SK-N-SH (cell line): ENCODE data around the gene TP73. TPM values are rescaled to one million over a fixed set of nuclear protein-coding genes. Genes with fewer than 3 reads are reported as not detected.

Experiments used
- CTCF ChIA-PET: fragments of 300-600, 350-600 bp; formaldehyde crosslinking; extraction: SDS; loops from one replicate; lab custom pipeline; 2021; lab: Yijun Ruan, JAX
- POLR2A ChIA-PET: fragments of 350-600 bp; sonication (Branson Sonifier 250); formaldehyde crosslinking; extraction: SDS; loops from one replicate; lab custom pipeline; 2020; ENCODE audit warnings: antibody characterized with exemption, inconsistent platforms; lab: Yijun Ruan, JAX
- DNase-seq: peaks from one replicate; pipeline ENCODE4 v3.0.0; 2012
- H2AFZ ChIP-seq: fragments of 200-600 bp; sonication (generic); 2 replicates; pipeline ENCODE4 v1.8.1; 2016; ENCODE audit warnings: antibody characterized with exemption, mild to moderate bottlenecking, low read depth
- H3F3A ChIP-seq: fragments of 200-600 bp; sonication (generic); replicated peaks from 2 replicates; pipeline ENCODE3; 2016; ENCODE audit warnings: antibody characterized with exemption, mild to moderate bottlenecking; ENCODE audit not compliant: insufficient read depth
- H3K27ac ChIP-seq, 2 experiments: fragments of 200-500 bp in 1 of 2; fragments of 200-600 bp in 1 of 2; sonication (Bioruptor generic) in 1 of 2; sonication (generic), shearing (Covaris generic) in 1 of 2; 2 replicates each; pipeline versions ENCODE4 v1.5.1 to v1.6.1; 2014 to 2016; ENCODE audit warnings: low read depth in 2 of 2, inconsistent platforms in 1 of 2, low read length in 1 of 2, mild to moderate bottlenecking in 1 of 2, mixed read lengths in 1 of 2
- H3K27me3 ChIP-seq: fragments of 200-600 bp; sonication (generic), shearing (Covaris generic); 2 replicates; pipeline ENCODE4 v1.6.1; 2016; ENCODE audit warnings: mixed run types; ENCODE audit not compliant: insufficient read depth
- H3K36me3 ChIP-seq, 2 experiments: fragments of 200-500 bp in 1 of 2; fragments of 200-600 bp in 1 of 2; sonication (Bioruptor generic) in 1 of 2; sonication (generic) in 1 of 2; replicated peaks in 1 of 2; 2 replicates each; pipeline versions ENCODE3 to v1.5.1; 2014 to 2016; ENCODE audit warnings: low read length in 1 of 2, mild to moderate bottlenecking in 1 of 2; ENCODE audit not compliant: insufficient read depth in 2 of 2, control insufficient read depth in 1 of 2
- H3K4me1 ChIP-seq, 2 experiments: fragments of 200-500 bp in 1 of 2; fragments of 200-600 bp in 1 of 2; sonication (Bioruptor generic) in 1 of 2; sonication (generic), shearing (Covaris generic) in 1 of 2; 2 replicates each; pipeline versions ENCODE4 v1.5.1 to v1.6.1; 2014 to 2016; ENCODE audit warnings: low read depth in 1 of 2, low read length in 1 of 2, mixed run types in 1 of 2; ENCODE audit not compliant: insufficient read depth in 2 of 2, control insufficient read depth in 1 of 2
- H3K4me2 ChIP-seq: fragments of 200-600 bp; sonication (generic), shearing (Covaris generic); 2 replicates; pipeline ENCODE4 v1.6.1; 2017; ENCODE audit warnings: mixed run types
- H3K4me3 ChIP-seq, 2 experiments: fragments of 200-500 bp in 1 of 2; fragments of 200-600 bp in 1 of 2; sonication (Bioruptor generic) in 1 of 2; sonication (generic), shearing (Covaris generic) in 1 of 2; 2 replicates each; pipeline versions ENCODE4 v1.5.1 to v1.8.1; 2014 to 2016; ENCODE audit warnings: low read depth in 2 of 2, inconsistent platforms in 1 of 2, low read length in 1 of 2, mild to moderate bottlenecking in 1 of 2, mixed read lengths in 1 of 2, moderate library complexity in 1 of 2
- H3K79me2 ChIP-seq: fragments of 200-600 bp; sonication (generic); 2 replicates; pipeline ENCODE4 v1.8.1; 2017; ENCODE audit warnings: mild to moderate bottlenecking; ENCODE audit not compliant: insufficient read depth
- H3K9ac ChIP-seq: fragments of 200-600 bp; sonication (generic); 2 replicates; pipeline ENCODE4 v1.6.1; 2017; ENCODE audit warnings: mixed run types
- H3K9me2 ChIP-seq: fragments of 200-600 bp; sonication (generic); 2 replicates; pipeline ENCODE4 v1.6.1; 2017; ENCODE audit warnings: mixed run types
- H3K9me3 ChIP-seq: fragments of 200-600 bp; sonication (generic); 2 replicates; pipeline ENCODE4 v1.6.1; 2017; ENCODE audit warnings: mixed run types, mild to moderate bottlenecking, moderate library complexity
- H4K20me1 ChIP-seq: fragments of 200-600 bp; sonication (generic); 2 replicates; pipeline ENCODE4 v1.6.1; 2017; ENCODE audit warnings: mild to moderate bottlenecking, mixed run types; ENCODE audit not compliant: insufficient read depth
- CHD2 ChIP-seq: fragments of 150-350 bp; IDR thresholded peaks from 2 replicates; pipeline ENCODE4 v1.6.1; 2018; ENCODE audit warnings: low read length; ENCODE audit not compliant: partially characterized antibody
- ELF1 ChIP-seq: IDR thresholded peaks from 2 replicates; pipeline ENCODE4 v1.4.0; 2012
- FOXJ3 ChIP-seq: sonication (generic); formaldehyde crosslinking; IDR thresholded peaks from 2 replicates; pipeline ENCODE4 v1.5.1; 2020; ENCODE audit warnings: mild to moderate bottlenecking, missing genetic modification reagents
- JUND ChIP-seq: IDR thresholded peaks from 2 replicates; pipeline ENCODE4 v1.4.0; 2012
- NFIC ChIP-seq: IDR thresholded peaks from 2 replicates; pipeline ENCODE4 v1.4.0; 2012; ENCODE audit warnings: borderline replicate concordance
- NRF1 ChIP-seq: IDR thresholded peaks from 2 replicates; pipeline ENCODE4 v1.6.1; 2012; ENCODE audit warnings: low read depth, mild to moderate bottlenecking, low read length
- POLR2AphosphoS5 ChIP-seq: IDR thresholded peaks from 2 replicates; pipeline ENCODE4 v1.6.1; 2012; ENCODE audit warnings: low read depth, low read length
- RFX5 ChIP-seq: IDR thresholded peaks from 2 replicates; pipeline ENCODE4 v1.6.1; 2012; ENCODE audit warnings: mild to moderate bottlenecking, improper control_type of control experiment, low read length
- SIN3A ChIP-seq: IDR thresholded peaks from 2 replicates; pipeline ENCODE4 v1.6.1; 2012; ENCODE audit warnings: low read depth, mild to moderate bottlenecking, low read length, moderate library complexity, borderline replicate concordance
- TCF12 ChIP-seq: IDR thresholded peaks from 2 replicates; pipeline ENCODE4 v1.4.0; 2012
- TEAD4 ChIP-seq: IDR thresholded peaks from 2 replicates; pipeline ENCODE4 v1.4.0; 2012; ENCODE audit warnings: mild to moderate bottlenecking, borderline replicate concordance; ENCODE audit not compliant: insufficient read depth
- ZBTB33 ChIP-seq: IDR thresholded peaks from 2 replicates; pipeline ENCODE4 v1.4.0; 2012; ENCODE audit warnings: low read depth, borderline replicate concordance
- WGBS: methylation state at CpG from one replicate; pipeline ENCODE4 v1.1.6; 2017; ENCODE audit warnings: low lambda C conversion rate; 5-methylcytosine and 5-hydroxymethylcytosine counted together
- polyA plus RNA-seq, 3 experiments: library from polyadenylated mRNA; depleted of rRNA; stranded (reverse); fragments of >200 nt; gene quantifications; 2 replicates each; pipeline ENCODE4 v1.2.3, GENCODE V29; 2012
- TF ChIP-seq, protein P1 (sequence below): fragments of 150-350 bp; IDR thresholded peaks from 2 replicates; pipeline ENCODE4 v1.6.1; 2017; ENCODE audit warnings: antibody characterized with exemption, low read length, low read depth, borderline replicate concordance
- TF ChIP-seq, protein P2 (sequence below): IDR thresholded peaks from 2 replicates; pipeline ENCODE4 v1.6.1; 2012; ENCODE audit warnings: mild to moderate bottlenecking, low read depth, low read length, moderate library complexity

The TP73 gene
- polyA plus RNA-seq, 1 of the 3 experiments (the other 2 are of a cell fraction): 0.64 TPM

GRCh38 chr1:3744646-3745045 lies 92.3 kb downstream of the TP73 start:
- H2AFZ ChIP-seq: no peak overlapping the region
- no peaks in the 10 kb centered on the region for H4K20me1 ChIP-seq
- H3K79me2 ChIP-seq: peaks cover 4% of the 10 kb centered on the region; the same call in 1 of the 2 replicates
- no peak for DNase-seq
- H3K9me3 ChIP-seq: no peaks in the 10 kb centered on the region
- H3K4me2 ChIP-seq: no peak overlapping the region
- peaks cover 10% of the 10 kb centered on the region for H3F3A ChIP-seq
- TF ChIP-seq, protein P1, sequence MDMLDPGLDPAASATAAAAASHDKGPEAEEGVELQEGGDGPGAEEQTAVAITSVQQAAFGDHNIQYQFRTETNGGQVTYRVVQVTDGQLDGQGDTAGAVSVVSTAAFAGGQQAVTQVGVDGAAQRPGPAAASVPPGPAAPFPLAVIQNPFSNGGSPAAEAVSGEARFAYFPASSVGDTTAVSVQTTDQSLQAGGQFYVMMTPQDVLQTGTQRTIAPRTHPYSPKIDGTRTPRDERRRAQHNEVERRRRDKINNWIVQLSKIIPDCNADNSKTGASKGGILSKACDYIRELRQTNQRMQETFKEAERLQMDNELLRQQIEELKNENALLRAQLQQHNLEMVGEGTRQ: no peak
- TF ChIP-seq JUND: no peak
- TF ChIP-seq CHD2: no peak
- H3K36me3 ChIP-seq: peaks cover 7 to 22% of the 10 kb centered on the region in 2 experiments
- H3K27ac ChIP-seq: no peak overlapping the region
- 96% methylated on average over 2 of the region's 10 CpGs for WGBS
- no peak overlapping the region for H3K4me3 ChIP-seq
- H3K9me2 ChIP-seq: no peaks in the 10 kb centered on the region
- no peak overlapping the region for H3K9ac ChIP-seq
- H3K27me3 ChIP-seq: no peaks in the 10 kb centered on the region
- ChIA-PET POLR2A (no interaction called here), CTCF (interaction anchor here (1.0 to 1.4 kb wide), 2 partner anchors 20 to 31 kb away, joined by 3 to 4 read pairs; no protein-coding TSS in a partner anchor)
- peaks cover 0 to 30% of the 10 kb centered on the region in 2 experiments; a peak in 1 of 4 replicates for H3K4me1 ChIP-seq

DNA sequence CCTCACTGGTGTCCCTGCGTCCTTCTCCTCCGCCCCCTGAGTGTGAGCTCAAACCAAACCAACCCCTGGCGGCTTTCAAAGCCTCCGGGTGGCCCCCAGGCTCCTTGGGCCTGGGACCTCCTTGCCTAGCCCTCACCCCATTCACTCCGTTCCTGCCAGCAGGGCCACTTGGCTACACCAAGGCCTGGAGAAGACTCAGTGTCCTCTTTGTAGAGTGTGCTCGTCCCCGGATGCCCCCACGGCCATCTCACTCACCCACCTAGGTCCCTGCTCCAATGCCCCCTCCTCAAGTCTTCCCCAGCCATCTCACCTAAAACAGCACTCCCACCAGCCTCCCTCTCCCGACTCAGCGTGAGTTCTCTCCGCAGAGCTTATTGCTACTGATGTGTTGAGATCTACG lies 92.8 kb downstream of the TP73 start:
- no peak for TF ChIP-seq NFIC
- TF ChIP-seq SIN3A: no peak
- TF ChIP-seq POLR2AphosphoS5: no peak
- no peak for TF ChIP-seq FOXJ3 (CRISPR knock-in tag)
- TF ChIP-seq TEAD4: no peak
- TF ChIP-seq ELF1: no peak
- peaks cover 4 to 20% of the 10 kb centered on the region in 2 experiments for H3K36me3 ChIP-seq
- H3K4me2 ChIP-seq: no peak overlapping the region
- H3K4me3 ChIP-seq: no peak overlapping the region
- no peaks in the 10 kb centered on the region for H3K9me2 ChIP-seq
- peaks cover 10% of the 10 kb centered on the region for H3F3A ChIP-seq
- no peak for DNase-seq
- H3K9ac ChIP-seq: no peak overlapping the region
- H3K27ac ChIP-seq: no peak overlapping the region; a peak in 1 of 4 replicates
- H2AFZ ChIP-seq: no peak overlapping the region
- H4K20me1 ChIP-seq: no peaks in the 10 kb centered on the region
- H3K27me3 ChIP-seq: no peaks in the 10 kb centered on the region
- CTCF ChIA-PET: interaction anchor here (1.0 to 1.4 kb wide), 2 partner anchors 20 to 31 kb away, joined by 3 to 4 read pairs; no protein-coding TSS in a partner anchor
- peaks cover 0 to 29% of the 10 kb centered on the region in 2 experiments; a peak in 1 of 4 replicates for H3K4me1 ChIP-seq
- 98% methylated on average over 10 of the region's 12 CpGs for WGBS
- no peaks in the 10 kb centered on the region for H3K9me3 ChIP-seq
- peaks cover 4% of the 10 kb centered on the region; the same call in 1 of the 2 replicates for H3K79me2 ChIP-seq
- POLR2A ChIA-PET: no interaction called here

- Histone ChIP-seq H3K4me1 (peaks cover 0 to 28% of the 10 kb centered on the region in 2 experiments; a peak in 1 of 4 replicates), H3K36me3 (peaks cover 0 to 19% of the 10 kb centered on the region in 2 experiments), H3K9me2 (no peaks in the 10 kb centered on the region), H3K4me3 (peak overlapping the region; percentile 56 to 79; a peak in 3 of 4 replicates), H3K4me2 (peak overlapping the region; percentile 75; the same call in 1 of the 2 replicates), H4K20me1 (no peaks in the 10 kb centered on the region), H3K79me2 (peaks cover 4% of the 10 kb centered on the region; the same call in 1 of the 2 replicates), H3F3A (peaks cover 10% of the 10 kb centered on the region), H3K9me3 (no peaks in the 10 kb centered on the region), H3K27me3 (no peaks in the 10 kb centered on the region), H3K9ac (no peak overlapping the region), H3K27ac (no peak overlapping the region), H2AFZ (no peak overlapping the region)
- no peak for DNase-seq
- POLR2A ChIA-PET: no interaction called here
- WGBS: 76% methylated on average over 16 of the region's 25 CpGs
- CTCF ChIA-PET: interaction anchor here (1.4 kb wide), 2 partner anchors 22 to 30 kb away, joined by 4 to 5 read pairs; no protein-coding TSS in a partner anchor
- TF ChIP-seq NRF1 (no peak), SIN3A (no peak), NFIC (no peak), ZBTB33 (no peak), RFX5 (no peak), TCF12 (no peak)
- TF ChIP-seq, protein P2, sequence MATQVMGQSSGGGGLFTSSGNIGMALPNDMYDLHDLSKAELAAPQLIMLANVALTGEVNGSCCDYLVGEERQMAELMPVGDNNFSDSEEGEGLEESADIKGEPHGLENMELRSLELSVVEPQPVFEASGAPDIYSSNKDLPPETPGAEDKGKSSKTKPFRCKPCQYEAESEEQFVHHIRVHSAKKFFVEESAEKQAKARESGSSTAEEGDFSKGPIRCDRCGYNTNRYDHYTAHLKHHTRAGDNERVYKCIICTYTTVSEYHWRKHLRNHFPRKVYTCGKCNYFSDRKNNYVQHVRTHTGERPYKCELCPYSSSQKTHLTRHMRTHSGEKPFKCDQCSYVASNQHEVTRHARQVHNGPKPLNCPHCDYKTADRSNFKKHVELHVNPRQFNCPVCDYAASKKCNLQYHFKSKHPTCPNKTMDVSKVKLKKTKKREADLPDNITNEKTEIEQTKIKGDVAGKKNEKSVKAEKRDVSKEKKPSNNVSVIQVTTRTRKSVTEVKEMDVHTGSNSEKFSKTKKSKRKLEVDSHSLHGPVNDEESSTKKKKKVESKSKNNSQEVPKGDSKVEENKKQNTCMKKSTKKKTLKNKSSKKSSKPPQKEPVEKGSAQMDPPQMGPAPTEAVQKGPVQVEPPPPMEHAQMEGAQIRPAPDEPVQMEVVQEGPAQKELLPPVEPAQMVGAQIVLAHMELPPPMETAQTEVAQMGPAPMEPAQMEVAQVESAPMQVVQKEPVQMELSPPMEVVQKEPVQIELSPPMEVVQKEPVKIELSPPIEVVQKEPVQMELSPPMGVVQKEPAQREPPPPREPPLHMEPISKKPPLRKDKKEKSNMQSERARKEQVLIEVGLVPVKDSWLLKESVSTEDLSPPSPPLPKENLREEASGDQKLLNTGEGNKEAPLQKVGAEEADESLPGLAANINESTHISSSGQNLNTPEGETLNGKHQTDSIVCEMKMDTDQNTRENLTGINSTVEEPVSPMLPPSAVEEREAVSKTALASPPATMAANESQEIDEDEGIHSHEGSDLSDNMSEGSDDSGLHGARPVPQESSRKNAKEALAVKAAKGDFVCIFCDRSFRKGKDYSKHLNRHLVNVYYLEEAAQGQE: no peak
Observed at GRCh38 chr1:3745590-3746381, 93.5 kb downstream of the TP73 start.
